HepG2 (cell line): ENCODE measurements around the gene DSC3.

Source experiments
- CHD2 ChIP-seq: IDR thresholded peaks from 2 replicates; pipeline ENCODE4 v1.6.1; 2011; ENCODE audit warnings: low read depth, low read length, improper control_type of control experiment
- ETV5 ChIP-seq: IDR thresholded peaks from 2 replicates; pipeline ENCODE4 v1.6.1; 2018; ENCODE audit warnings: missing biosample characterization, missing genetic modification reagents, inconsistent platforms, borderline replicate concordance
- PATZ1 ChIP-seq: sonication (generic); formaldehyde crosslinking; IDR thresholded peaks from 2 replicates; pipeline ENCODE4 v1.4.0; 2020; ENCODE audit warnings: missing genetic modification reagents
- TCF7L2 ChIP-seq: IDR thresholded peaks from 2 replicates; pipeline ENCODE4 v1.6.1; 2011; ENCODE audit warnings: mild to moderate bottlenecking, low read depth, low read length, moderate library complexity
- ZC3H4 ChIP-seq: sonication (generic); formaldehyde crosslinking; IDR thresholded peaks from 2 replicates; pipeline ENCODE4 v1.4.0; 2020; ENCODE audit warnings: missing genetic modification reagents, borderline replicate concordance
- ZNF33B ChIP-seq: sonication (generic); formaldehyde crosslinking; IDR thresholded peaks from 2 replicates; pipeline ENCODE4 v1.5.1; 2020; ENCODE audit warnings: mild to moderate bottlenecking, missing genetic modification reagents
- TF ChIP-seq, protein P1 (sequence below): sonication (generic); formaldehyde crosslinking; conservative IDR thresholded peaks from 2 replicates; pipeline ENCODE4 v1.4.0; 2020; ENCODE audit warnings: missing genetic modification reagents

DNA sequence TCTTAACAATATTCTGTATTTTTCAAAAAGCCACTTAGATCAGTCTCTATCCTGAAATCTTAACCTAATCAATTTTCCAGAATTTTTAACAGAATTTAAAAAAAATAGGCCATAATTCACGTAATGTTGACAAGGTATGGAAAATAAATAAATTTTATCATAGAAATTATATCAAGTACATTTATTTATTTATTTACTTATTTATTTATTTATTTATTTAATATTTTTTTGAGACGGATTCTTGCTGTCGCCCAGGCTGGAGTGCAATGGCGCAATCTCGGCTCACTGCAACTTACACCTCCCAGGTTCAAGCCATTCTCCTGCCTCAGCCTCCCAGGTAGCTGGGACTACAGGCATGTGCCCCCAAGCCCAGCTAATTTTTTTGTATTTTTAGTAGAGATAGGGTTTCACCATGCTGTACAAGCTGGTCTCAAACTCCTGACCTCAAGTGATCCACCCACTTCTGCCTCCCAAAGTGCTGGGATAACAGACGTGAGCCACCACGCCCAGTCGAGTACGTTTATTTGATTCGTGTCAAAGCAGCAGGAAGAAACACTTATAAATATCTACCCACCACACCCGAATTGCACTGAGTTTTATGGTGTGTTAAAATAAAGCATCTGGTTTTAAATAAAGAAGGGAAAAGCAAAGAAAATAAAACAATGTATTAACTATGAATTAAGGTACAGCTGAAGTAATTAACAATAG, 60.1 kb downstream of the DSC3 start:
- TF ChIP-seq TCF7L2 (no peak), ZC3H4 (CRISPR knock-in tag) (no peak), ETV5 (no peak), PATZ1 (no peak), CHD2 (no peak), ZNF33B (CRISPR knock-in tag) (no peak)
- TF ChIP-seq, protein P1, sequence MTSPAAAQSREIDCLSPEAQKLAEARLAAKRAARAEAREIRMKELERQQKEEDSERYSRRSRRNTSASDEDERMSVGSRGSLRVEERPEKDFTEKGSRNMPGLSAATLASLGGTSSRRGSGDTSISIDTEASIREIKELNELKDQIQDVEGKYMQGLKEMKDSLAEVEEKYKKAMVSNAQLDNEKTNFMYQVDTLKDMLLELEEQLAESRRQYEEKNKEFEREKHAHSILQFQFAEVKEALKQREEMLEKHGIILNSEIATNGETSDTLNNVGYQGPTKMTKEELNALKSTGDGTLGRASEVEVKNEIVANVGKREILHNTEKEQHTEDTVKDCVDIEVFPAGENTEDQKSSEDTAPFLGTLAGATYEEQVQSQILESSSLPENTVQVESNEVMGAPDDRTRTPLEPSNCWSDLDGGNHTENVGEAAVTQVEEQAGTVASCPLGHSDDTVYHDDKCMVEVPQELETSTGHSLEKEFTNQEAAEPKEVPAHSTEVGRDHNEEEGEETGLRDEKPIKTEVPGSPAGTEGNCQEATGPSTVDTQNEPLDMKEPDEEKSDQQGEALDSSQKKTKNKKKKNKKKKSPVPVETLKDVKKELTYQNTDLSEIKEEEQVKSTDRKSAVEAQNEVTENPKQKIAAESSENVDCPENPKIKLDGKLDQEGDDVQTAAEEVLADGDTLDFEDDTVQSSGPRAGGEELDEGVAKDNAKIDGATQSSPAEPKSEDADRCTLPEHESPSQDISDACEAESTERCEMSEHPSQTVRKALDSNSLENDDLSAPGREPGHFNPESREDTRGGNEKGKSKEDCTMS: no peak
